Endothelial cell of umbilical vein (primary cell): ENCODE data around the gene PLCG2. TPM values are rescaled to one million over a fixed set of nuclear protein-coding genes. Genes with fewer than 3 reads are reported as not detected.

Experiments used
- BruUV-seq: library from RNA; stranded (reverse); fragments of 400-500 nt; replicated peaks from 2 replicates; lab custom pipeline; 2021; lab: Mats Ljungman, UMichigan
- CTCF ChIA-PET: fragments of 300-600, 350-600 bp; sonication (Branson Sonifier 250); formaldehyde crosslinking; loops from one replicate; lab custom pipeline; 2021; ENCODE audit warnings: antibody characterized with exemption, inconsistent platforms; lab: Charles Lee
- POLR2A ChIA-PET: fragments of 300-600, 350-600 bp; sonication (Branson Sonifier 250); formaldehyde crosslinking; loops from one replicate; lab custom pipeline; 2021; ENCODE audit warnings: antibody characterized with exemption, inconsistent platforms; lab: Charles Lee
- DNase-seq: peaks from one replicate; pipeline ENCODE4 v3.0.0-alpha.2; 2011; ENCODE audit warnings: low read depth, low spot score
- FAIRE-seq: peaks from 2 replicates; lab custom pipeline; 2011; peaks lifted over from hg19 to GRCh38; lab: Jason Lieb, UNC
- H2AFZ ChIP-seq: 2 replicates; pipeline ENCODE4 v1.6.0; 2012; ENCODE audit warnings: low read depth, low read length, control low read depth, inconsistent platforms
- H3K27ac ChIP-seq: 2 replicates; pipeline ENCODE4 v1.5.1; 2011; ENCODE audit warnings: low read depth, mild to moderate bottlenecking, control low read depth, low read length, moderate library complexity; ENCODE audit not compliant: insufficient read depth
- H3K27me3 ChIP-seq, 2 experiments: 2 replicates each; pipeline versions ENCODE4 v1.6.0 to v1.6.1; 2011; ENCODE audit warnings: low read length in 2 of 2, mixed read lengths in 1 of 2; ENCODE audit not compliant: control insufficient read depth in 2 of 2, insufficient read depth in 2 of 2
- H3K36me3 ChIP-seq, 2 experiments: 2 replicates in 1 of 2; 3 replicates in 1 of 2; pipeline ENCODE4 v1.5.1; 2011; ENCODE audit warnings: low read length in 2 of 2, mild to moderate bottlenecking in 1 of 2, moderate library complexity in 1 of 2; ENCODE audit not compliant: control insufficient read depth in 2 of 2, insufficient read depth in 2 of 2; ENCODE audit errors: extremely low read depth in 1 of 2
- H3K4me1 ChIP-seq: 3 replicates; pipeline ENCODE4 v1.5.1; 2011; ENCODE audit warnings: mild to moderate bottlenecking, low read length; ENCODE audit not compliant: control insufficient read depth, insufficient read depth; ENCODE audit errors: extremely low read depth
- H3K4me2 ChIP-seq: 2 replicates; pipeline ENCODE4 v1.6.1; 2011; ENCODE audit warnings: low read length, control low read depth, mixed read lengths; ENCODE audit not compliant: insufficient read depth
- H3K4me3 ChIP-seq, 3 experiments: fragments of 200-600 bp in 1 of 3; sonication (generic), shearing (Covaris generic) in 1 of 3; replicated peaks in 1 of 3; 2 replicates each; pipeline ENCODE4 v1.5.1; 2011 to 2016; ENCODE audit warnings: control low read depth in 3 of 3, low read length in 3 of 3, mild to moderate bottlenecking in 2 of 3, inconsistent platforms in 1 of 3, low read depth in 1 of 3, moderate library complexity in 1 of 3; ENCODE audit not compliant: insufficient read depth in 1 of 3
- H3K79me2 ChIP-seq: 2 replicates; pipeline ENCODE4 v1.6.0; 2012; ENCODE audit warnings: low read length, inconsistent platforms; ENCODE audit not compliant: control insufficient read depth, insufficient read depth
- H3K9ac ChIP-seq: replicated peaks from 2 replicates; pipeline ENCODE3; 2011; ENCODE audit warnings: low read length, control low read depth; ENCODE audit not compliant: insufficient read depth; ENCODE audit errors: extremely low read depth
- H3K9me1 ChIP-seq: replicated peaks from 3 replicates; pipeline ENCODE4 v1.6.0; 2011; ENCODE audit warnings: mild to moderate bottlenecking, low read length; ENCODE audit not compliant: control insufficient read depth, insufficient read depth; ENCODE audit errors: extremely low read depth
- H3K9me3 ChIP-seq: replicated peaks from 2 replicates; pipeline ENCODE4 v1.5.1; 2012; ENCODE audit warnings: low read length, inconsistent platforms; ENCODE audit not compliant: control insufficient read depth, insufficient read depth
- H4K20me1 ChIP-seq: replicated peaks from 2 replicates; pipeline ENCODE3; 2011; ENCODE audit warnings: mild to moderate bottlenecking, low read length; ENCODE audit not compliant: control insufficient read depth, insufficient read depth; ENCODE audit errors: extremely low read depth
- EZH2 ChIP-seq: IDR thresholded peaks from 2 replicates; pipeline ENCODE4 v1.6.1; 2012; ENCODE audit warnings: borderline replicate concordance, low read depth, mild to moderate bottlenecking, moderate library complexity, low read length, inconsistent platforms; ENCODE audit not compliant: severe bottlenecking
- FOS ChIP-seq: IDR thresholded peaks from 2 replicates; pipeline ENCODE4 v1.6.1; 2011; ENCODE audit warnings: mild to moderate bottlenecking, low read length, moderate library complexity, borderline replicate concordance; ENCODE audit not compliant: insufficient read depth
- GATA2 ChIP-seq: IDR thresholded peaks from 2 replicates; pipeline ENCODE4 v1.7.0; 2011; ENCODE audit warnings: low read depth, mild to moderate bottlenecking, moderate library complexity, mixed read lengths, low read length; ENCODE audit not compliant: insufficient read length, insufficient read depth
- JUN ChIP-seq: IDR thresholded peaks from 2 replicates; pipeline ENCODE4 v1.6.1; 2011; ENCODE audit warnings: borderline replicate concordance, low read depth; ENCODE audit not compliant: insufficient read length, insufficient read depth
- MYC ChIP-seq: IDR thresholded peaks from one replicate; pipeline ENCODE4 v1.6.1; 2011; ENCODE audit warnings: mild to moderate bottlenecking, low read depth, low read length
- POLR2A ChIP-seq: IDR thresholded peaks from 2 replicates; pipeline ENCODE4 v1.6.1; 2012; ENCODE audit warnings: low read depth, mild to moderate bottlenecking, control low read depth, low read length
- POLR2AphosphoS5 ChIP-seq: IDR thresholded peaks from 2 replicates; pipeline ENCODE4 v1.6.1; 2012; ENCODE audit warnings: low read depth, mild to moderate bottlenecking, control low read depth, low read length, moderate library complexity; ENCODE audit not compliant: insufficient read depth
- dilution Hi-C: fragments of 300-500 bp; cut with MboI; formaldehyde crosslinking; loops from one replicate; pipeline ENCODE4 v1.15.0; 2019; ENCODE audit warnings: low sequenced_read_pairs; ENCODE audit not compliant: extremely low pct_ligation_motif_present
- intact Hi-C: fragments of 100-400 bp; cut with micrococcal nuclease; formaldehyde crosslinking; loops from one replicate; pipeline ENCODE4 v1.10.0; 2022
- polyA plus RNA-seq, 4 experiments: library from polyadenylated mRNA; depleted of rRNA in 3 of 4; stranded (reverse) in 3 of 4; unstranded in 1 of 4; fragments of >200 nt; gene quantifications; 2 replicates each; pipeline versions ENCODE4 v1.2.1 to v1.2.3, GENCODE V29; 2011 to 2012; ENCODE audit warnings: missing spikeins in 1 of 4
- total RNA-seq: library from RNA; stranded (reverse); gene quantifications from 2 replicates; pipeline ENCODE4 v1.2.3, GENCODE V29; 2021
- TF ChIP-seq, protein P1 (sequence below): IDR thresholded peaks from 2 replicates; pipeline ENCODE4 v1.6.1; 2011; ENCODE audit not compliant: insufficient read depth, insufficient read length
- TF ChIP-seq, protein P2 (sequence below), 2 donors: IDR thresholded peaks; 1 replicate in 1 of 2; 2 replicates in 1 of 2; pipeline ENCODE4 v1.5.1; 2011; ENCODE audit warnings: low read length in 2 of 2, mild to moderate bottlenecking in 2 of 2, moderate library complexity in 2 of 2, control low read depth in 1 of 2, inconsistent platforms in 1 of 2, low read depth in 1 of 2; ENCODE audit not compliant: insufficient read depth in 1 of 2; ENCODE audit errors: extremely low read depth in 1 of 2

The PLCG2 gene
- total and polyA plus RNA-seq, 2 donors (not counting 3 experiments of a cell fraction or from before 2014, with no cell fraction given) = 10.8 to 13.6 TPM

DNA sequence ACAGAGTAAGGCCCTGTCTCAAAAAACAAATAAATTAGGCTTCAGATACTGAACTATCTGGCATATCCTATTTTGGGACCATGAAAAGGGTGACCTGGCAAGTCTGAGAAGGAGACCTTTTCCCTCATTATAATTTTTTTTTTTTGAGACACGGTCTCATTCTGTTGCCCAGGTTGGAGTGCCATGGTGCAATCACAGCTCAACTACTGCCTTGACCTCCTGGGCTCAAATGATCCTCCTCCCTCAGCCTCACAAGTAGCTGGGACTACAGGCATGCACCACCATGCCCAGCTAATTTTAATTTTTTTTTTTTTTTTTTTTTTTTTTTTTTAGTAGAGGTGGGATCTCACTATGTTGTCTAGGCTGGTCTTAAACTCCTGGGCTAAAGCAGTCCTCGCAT is 37.3 kb downstream of the PLCG2 start:
- ChIA-PET POLR2A (no interaction called here), CTCF (interaction anchor here (0.7 kb wide), 1 partner anchor 11 kb away, joined by 3 read pairs; no protein-coding TSS in a partner anchor)
- dilution Hi-C loops (no loop called here), intact Hi-C loops (loop anchor here (5.0 kb wide), 1 partner anchor 56 kb away; no protein-coding TSS in a partner anchor)
- Histone ChIP-seq H3K36me3 (no peaks in the 10 kb centered on the region), H3K27me3 (no peaks in the 10 kb centered on the region), H4K20me1 (no peaks in the 10 kb centered on the region), H2AFZ (no peak overlapping the region), H3K79me2 (no peaks in the 10 kb centered on the region), H3K4me1 (no peaks in the 10 kb centered on the region), H3K27ac (no peak overlapping the region), H3K4me2 (no peak overlapping the region), H3K9ac (no peak overlapping the region), H3K4me3 (no peak overlapping the region), H3K9me3 (no peaks in the 10 kb centered on the region), H3K9me1 (no peaks in the 10 kb centered on the region)
- TF ChIP-seq EZH2 (no peak), POLR2A (no peak), GATA2 (no peak), MYC (no peak), FOS (no peak), JUN (no peak), POLR2AphosphoS5 (no peak)
- TF ChIP-seq, protein P1, sequence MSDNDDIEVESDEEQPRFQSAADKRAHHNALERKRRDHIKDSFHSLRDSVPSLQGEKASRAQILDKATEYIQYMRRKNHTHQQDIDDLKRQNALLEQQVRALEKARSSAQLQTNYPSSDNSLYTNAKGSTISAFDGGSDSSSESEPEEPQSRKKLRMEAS = no peak
- TF ChIP-seq, protein P2, sequence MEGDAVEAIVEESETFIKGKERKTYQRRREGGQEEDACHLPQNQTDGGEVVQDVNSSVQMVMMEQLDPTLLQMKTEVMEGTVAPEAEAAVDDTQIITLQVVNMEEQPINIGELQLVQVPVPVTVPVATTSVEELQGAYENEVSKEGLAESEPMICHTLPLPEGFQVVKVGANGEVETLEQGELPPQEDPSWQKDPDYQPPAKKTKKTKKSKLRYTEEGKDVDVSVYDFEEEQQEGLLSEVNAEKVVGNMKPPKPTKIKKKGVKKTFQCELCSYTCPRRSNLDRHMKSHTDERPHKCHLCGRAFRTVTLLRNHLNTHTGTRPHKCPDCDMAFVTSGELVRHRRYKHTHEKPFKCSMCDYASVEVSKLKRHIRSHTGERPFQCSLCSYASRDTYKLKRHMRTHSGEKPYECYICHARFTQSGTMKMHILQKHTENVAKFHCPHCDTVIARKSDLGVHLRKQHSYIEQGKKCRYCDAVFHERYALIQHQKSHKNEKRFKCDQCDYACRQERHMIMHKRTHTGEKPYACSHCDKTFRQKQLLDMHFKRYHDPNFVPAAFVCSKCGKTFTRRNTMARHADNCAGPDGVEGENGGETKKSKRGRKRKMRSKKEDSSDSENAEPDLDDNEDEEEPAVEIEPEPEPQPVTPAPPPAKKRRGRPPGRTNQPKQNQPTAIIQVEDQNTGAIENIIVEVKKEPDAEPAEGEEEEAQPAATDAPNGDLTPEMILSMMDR (IDR thresholded peaks at IDR 0.05; ENCODE audit: extremely low read depth in 1 of 2, insufficient read depth in 1 of 2, low read depth in 1 of 2, low read length in 2 of 2) = no peak
- no peak for DNase-seq
- no TSS peak for BruUV-seq
- no peak for FAIRE-seq
